ENCODE measurements around the gene NEDD9.

Gene NEDD9

DNA sequence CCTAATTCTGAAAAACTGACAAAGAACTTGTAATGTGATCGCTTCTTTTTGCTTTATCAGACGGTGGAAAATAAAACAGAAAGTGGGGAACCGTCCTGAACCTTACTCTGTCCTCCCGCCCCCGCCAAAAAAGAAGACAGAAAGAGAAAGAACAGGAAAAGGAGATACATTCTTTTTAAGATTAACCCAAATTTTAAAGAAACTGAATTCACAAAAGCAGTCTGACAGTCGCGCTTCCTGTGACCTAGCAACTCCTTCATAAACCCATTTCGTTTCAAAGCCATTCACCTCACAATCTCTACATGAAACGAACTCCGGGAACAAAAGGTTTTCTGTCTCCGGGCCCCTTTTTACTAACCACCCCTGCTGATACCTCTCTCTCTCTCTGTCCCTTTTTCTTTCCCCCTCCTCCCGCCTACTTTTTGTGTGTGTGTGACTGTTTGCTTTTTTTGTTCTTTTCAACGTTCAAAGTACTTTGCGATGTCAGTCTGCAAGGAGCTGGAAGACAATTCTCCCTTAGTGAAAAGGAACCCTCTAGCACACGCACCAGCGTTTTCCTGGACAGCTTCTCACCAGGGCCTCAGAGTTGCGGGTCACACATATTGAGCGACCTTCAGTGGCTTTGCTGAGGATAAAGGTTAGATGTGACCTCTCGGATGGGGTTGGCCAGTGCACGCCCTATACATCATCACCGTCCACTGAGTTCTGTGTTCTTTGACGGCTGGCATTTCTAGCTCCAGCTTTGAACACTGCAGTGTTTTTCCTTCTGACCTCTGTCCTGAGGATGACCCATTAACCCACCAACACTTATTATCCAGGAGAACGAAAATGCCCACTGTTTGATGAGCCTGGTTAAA, 530 bp upstream of the NEDD9 start:
- peak; percentile 19 to 30 (median 23) for DNase-seq

- peak in 3 of 4 experiments; percentile 56 to 63 (median 58) for DNase-seq
Observed at GRCh38 chr6:11231564-11232192, 790 bp downstream of the NEDD9 start.

GRCh38 chr6:11231108-11231463, 1.4 kb downstream of the NEDD9 start:
- peak in 1 of 4 experiments; percentile 4 for DNase-seq

- peak in 2 of 4 experiments; percentile 38 to 41 for DNase-seq
Observed at GRCh38 chr6:11230158-11231107, 2.0 kb downstream of the NEDD9 start.

GRCh38 chr6:11229655-11230046, 2.8 kb downstream of the NEDD9 start:
- no peak for DNase-seq

- DNase-seq: no peak
Observed at GRCh38 chr6:11228935-11229654, 3.4 kb downstream of the NEDD9 start.

DNA sequence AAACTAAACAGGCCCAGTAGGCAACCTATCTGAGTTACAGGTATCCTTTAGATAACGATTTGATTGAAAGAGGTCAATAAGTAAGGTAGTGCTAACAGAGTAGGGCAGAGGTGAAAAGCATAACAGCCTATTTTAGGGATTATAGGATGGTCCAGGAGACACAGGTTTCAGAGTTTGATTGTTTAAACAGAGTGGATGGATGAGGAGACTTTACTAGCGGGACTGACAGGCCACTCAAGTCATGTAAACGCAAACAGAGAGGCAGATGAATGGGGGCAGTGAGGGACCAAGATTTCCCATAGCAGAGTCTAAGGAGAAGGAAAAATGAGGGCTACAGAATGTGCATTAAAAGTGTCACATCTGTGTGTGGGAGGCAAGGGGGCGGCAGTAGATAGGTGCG, 4.8 kb downstream of the NEDD9 start:
- DNase-seq: no peak

DNA sequence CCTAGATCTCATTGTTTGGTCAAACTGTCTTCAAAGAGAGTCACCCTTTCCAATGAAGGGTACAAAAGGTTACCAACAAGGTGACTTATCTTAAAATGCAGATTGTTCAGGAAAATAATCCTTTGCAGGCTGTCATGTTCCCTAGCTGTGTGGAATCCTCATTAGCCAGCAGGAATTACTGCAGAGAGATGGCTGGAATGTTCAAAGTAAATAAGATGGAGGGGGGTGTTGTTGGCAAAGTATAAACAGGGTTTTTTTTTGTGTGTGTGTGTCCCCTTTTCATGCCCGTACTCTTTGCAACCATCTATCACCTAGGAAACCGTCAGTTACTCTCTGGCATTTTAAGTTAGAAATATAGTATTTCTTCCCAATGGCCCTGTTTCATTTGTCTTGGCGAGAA, 6.5 kb downstream of the NEDD9 start:
- DNase-seq: no peak

GRCh38 chr6:11224966-11225463, 7.5 kb downstream of the NEDD9 start:
- no peak for DNase-seq

DNA sequence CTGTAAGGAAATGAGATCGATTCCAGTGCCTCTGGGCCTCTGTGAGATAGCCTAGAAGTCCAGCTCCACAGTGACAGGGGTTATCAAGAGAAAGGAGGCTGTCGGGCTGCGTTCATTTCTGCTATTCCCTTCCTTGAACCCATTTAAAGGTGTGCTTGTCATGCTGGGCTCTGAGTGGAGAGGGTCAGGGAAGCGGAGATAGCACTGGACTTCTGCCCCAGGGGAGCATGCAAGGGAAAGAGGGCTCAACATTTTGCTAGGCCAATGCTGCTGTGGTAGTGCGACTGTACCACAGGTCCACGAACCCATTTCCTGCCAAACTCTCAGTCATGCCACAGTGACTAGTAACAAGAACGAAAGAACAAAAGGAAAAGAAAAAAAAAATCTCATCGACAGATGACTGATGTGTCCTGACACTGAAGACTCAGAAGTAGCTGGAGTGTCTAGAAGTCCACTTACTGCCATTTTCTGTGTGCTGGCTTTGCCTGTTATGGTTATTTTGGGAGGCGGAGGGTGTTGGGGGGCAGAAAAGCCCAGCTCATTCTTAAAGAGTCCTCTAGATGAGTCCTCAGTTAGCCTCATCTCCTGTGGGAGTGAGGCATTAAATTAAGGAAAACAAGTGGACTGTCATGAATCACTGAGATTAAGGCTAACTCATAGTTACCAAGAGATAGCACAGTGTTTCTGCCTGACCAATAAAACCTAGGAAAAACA, 8.1 kb downstream of the NEDD9 start:
- DNase-seq: no peak

- DNase-seq: no peak
Observed at GRCh38 chr6:11223286-11223864, 9.1 kb downstream of the NEDD9 start.

GRCh38 chr6:11222385-11223277, 9.8 kb downstream of the NEDD9 start:
- DNase-seq: no peak

DNA sequence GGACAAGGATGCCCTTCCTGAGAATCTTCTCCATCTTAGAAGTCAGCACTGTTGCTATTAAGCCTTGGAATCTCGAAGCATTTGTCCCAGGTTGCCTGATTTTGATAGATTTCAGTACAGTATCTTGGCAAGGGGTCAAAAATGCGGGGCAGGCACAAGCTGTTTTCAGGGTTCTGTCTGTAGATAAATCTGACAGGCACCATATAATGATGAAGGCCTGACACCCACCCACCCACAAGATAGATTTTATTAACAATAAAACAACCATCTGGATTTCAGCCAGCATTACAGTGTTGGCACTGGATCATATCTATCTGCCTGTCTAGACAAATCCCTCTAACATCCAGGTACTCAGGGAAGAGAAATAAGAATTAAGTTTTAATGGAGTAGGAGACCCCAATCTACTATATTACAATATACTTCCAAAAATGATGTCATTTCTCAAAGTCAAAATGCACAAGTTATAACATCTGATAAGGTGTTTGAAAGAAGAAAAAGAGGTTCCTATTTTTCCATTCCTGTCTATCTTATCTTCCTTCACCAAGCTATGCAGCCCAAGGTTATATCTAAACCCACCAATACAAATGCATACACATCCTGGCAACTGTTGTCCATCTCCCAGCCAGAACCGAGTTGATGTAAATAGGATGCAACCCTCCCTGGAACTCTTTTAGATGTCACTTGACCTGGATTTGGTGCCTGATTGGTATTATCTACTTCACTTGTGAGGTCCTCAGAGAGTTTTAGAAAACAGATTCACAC, 10.7 kb downstream of the NEDD9 start:
- no peak for DNase-seq

DNA sequence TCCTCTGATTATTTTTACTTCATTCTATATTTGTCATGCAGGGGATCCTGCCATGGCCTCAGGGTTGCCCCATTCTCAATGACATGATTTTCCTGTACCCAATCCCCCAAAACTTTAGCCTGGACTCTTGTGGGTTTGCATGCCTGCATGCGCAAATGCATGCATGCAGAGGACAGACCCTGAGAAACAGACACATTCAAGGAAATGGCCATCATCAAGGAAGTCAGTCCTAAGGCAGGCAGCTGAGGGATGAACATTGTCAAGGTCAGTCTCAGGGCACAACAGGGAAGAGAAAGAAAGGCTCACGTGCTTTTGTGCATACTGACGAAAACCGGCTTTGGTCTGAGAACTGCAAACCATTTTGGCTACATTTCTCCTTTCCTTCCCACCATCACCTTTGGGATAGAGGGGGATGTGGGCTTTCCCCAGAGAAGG, 13.1 kb downstream of the NEDD9 start:
- peak in 1 of 4 experiments; percentile 27 for DNase-seq

DNA sequence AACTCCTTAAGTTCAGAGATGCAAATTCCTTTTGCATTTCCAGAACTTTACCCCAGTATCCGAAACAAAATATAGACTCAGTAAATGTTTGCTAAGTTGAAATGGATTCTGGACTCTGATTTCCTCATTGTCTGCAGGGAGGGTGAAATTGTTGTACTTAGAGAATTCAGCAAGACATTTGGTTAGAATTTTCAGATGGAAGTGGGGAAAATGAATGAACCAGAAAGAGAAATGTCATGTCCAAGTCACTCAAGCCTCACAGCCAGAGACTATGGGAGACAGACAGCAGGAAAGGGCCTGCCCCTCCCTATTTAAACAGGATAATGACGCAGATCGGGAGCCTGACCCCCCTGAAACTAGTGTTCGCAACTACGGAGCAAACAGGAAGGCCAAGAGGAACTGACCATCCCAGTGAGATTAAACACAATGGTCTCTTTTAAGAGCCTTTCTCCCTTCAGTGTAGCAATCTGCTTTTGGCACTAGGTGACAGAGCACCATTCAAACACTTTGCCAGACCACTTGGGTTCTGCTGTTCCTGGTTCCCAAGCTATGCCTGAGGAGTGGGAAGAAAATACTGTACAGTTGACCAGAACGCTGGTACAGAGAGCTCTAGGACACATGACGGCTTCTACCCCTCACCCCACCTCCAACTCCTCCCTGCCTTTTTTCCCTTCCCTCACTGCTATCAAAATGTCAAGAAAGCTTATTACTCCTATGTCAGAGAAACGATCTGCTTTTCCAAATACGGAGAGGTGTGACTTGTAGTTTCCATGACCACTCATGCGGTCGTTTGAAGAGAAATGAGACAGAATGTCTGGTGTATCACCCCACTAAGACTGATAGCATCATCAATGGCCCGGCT, 13.7 kb downstream of the NEDD9 start:
- peak; percentile 61 to 79 (median 74) for DNase-seq

DNA sequence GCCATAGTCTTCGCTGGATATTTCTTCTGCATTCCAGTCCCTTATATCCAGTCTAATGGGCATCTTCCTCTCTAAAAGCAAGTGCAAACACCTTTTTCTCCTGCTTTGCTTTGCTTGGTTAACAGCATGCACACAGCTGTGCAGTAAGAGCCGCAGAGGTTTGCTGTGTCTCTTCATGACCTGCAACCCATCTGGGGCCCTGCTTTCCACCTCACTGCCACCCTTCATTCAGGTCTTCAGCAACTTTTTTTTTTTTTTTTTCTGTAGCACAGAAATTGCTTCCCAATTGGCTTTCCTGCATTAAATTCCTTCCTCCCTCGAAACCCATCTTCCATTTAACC, 14.4 kb downstream of the NEDD9 start:
- DNase-seq: no peak

- DNase-seq: no peak
Observed at GRCh38 chr6:11217360-11218101, 14.9 kb downstream of the NEDD9 start.
